HEK293 (cell line): ENCODE results near the gene CYTH3.

Experiments used
- IKZF3 ChIP-seq: fragments of 450-650 bp; IDR thresholded peaks from 2 replicates; pipeline ENCODE4 v1.5.0; 2018; ENCODE audit warnings: missing biosample characterization, mild to moderate bottlenecking, missing genetic modification characterization, moderate library complexity
- SETDB1 ChIP-seq: IDR thresholded peaks from one replicate; pipeline ENCODE4 v1.6.1; 2017; ENCODE audit warnings: mild to moderate bottlenecking, low read length, moderate library complexity, mixed read lengths; ENCODE audit not compliant: insufficient read length
- SP7 ChIP-seq: fragments of 450-650 bp; formaldehyde crosslinking; IDR thresholded peaks from 2 replicates; pipeline ENCODE4 v1.5.1; 2016; ENCODE audit warnings: missing biosample characterization, missing genetic modification characterization
- YY1 ChIP-seq: fragments of 450-650 bp; formaldehyde crosslinking; IDR thresholded peaks from 2 replicates; pipeline ENCODE4 v1.5.1; 2018; ENCODE audit warnings: missing biosample characterization, missing genetic modification characterization
- ZFP37 ChIP-seq: fragments of 450-650 bp; formaldehyde crosslinking; IDR thresholded peaks from 2 replicates; pipeline ENCODE4 v1.5.1; 2016; ENCODE audit warnings: missing biosample characterization, missing genetic modification characterization
- ZNF184 ChIP-seq: fragments of 450-650 bp; IDR thresholded peaks from 2 replicates; pipeline ENCODE4 v1.5.1; 2018; ENCODE audit warnings: missing biosample characterization, mild to moderate bottlenecking, missing genetic modification characterization
- ZNF324 ChIP-seq: fragments of 450-650 bp; formaldehyde crosslinking; IDR thresholded peaks from 2 replicates; pipeline ENCODE4 v1.5.1; 2016; ENCODE audit warnings: missing biosample characterization, missing genetic modification characterization
- ZNF521 ChIP-seq: fragments of 450-650 bp; formaldehyde crosslinking; IDR thresholded peaks from 2 replicates; pipeline ENCODE4 v1.5.1; 2017; ENCODE audit warnings: missing biosample characterization, mild to moderate bottlenecking, missing genetic modification characterization
- ZNF596 ChIP-seq: fragments of 450-650 bp; IDR thresholded peaks from 2 replicates; pipeline ENCODE4 v1.5.0; 2018; ENCODE audit warnings: missing biosample characterization, mild to moderate bottlenecking, missing genetic modification characterization, moderate library complexity
- ZSCAN23 ChIP-seq: fragments of 450-650 bp; formaldehyde crosslinking; IDR thresholded peaks from 2 replicates; pipeline ENCODE4 v1.5.1; 2016; ENCODE audit warnings: missing biosample characterization, missing genetic modification characterization
- TF ChIP-seq, protein P1 (sequence below): fragments of 450-650 bp; formaldehyde crosslinking; IDR thresholded peaks from 2 replicates; pipeline ENCODE4 v1.5.1; 2016; ENCODE audit warnings: missing biosample characterization, missing genetic modification characterization
- TF ChIP-seq, protein P2 (sequence below): fragments of 450-650 bp; IDR thresholded peaks from 2 replicates; pipeline ENCODE4 v1.5.1; 2018; ENCODE audit warnings: missing biosample characterization, mild to moderate bottlenecking, missing genetic modification characterization
- TF ChIP-seq, protein P3 (sequence below): fragments of 450-650 bp; formaldehyde crosslinking; IDR thresholded peaks from 2 replicates; pipeline ENCODE4 v1.5.1; 2016; ENCODE audit warnings: missing biosample characterization, missing genetic modification characterization

GRCh38 chr7:6266699-6267098 is 5.7 kb downstream of the CYTH3 start:
- no peak for TF ChIP-seq ZNF324 (tag by site-specific recombination)
- TF ChIP-seq YY1 (tag by site-specific recombination), result no peak
- peak; percentile 27 for TF ChIP-seq SETDB1
- no peak for TF ChIP-seq ZSCAN23 (tag by site-specific recombination)
- TF ChIP-seq, protein P1, sequence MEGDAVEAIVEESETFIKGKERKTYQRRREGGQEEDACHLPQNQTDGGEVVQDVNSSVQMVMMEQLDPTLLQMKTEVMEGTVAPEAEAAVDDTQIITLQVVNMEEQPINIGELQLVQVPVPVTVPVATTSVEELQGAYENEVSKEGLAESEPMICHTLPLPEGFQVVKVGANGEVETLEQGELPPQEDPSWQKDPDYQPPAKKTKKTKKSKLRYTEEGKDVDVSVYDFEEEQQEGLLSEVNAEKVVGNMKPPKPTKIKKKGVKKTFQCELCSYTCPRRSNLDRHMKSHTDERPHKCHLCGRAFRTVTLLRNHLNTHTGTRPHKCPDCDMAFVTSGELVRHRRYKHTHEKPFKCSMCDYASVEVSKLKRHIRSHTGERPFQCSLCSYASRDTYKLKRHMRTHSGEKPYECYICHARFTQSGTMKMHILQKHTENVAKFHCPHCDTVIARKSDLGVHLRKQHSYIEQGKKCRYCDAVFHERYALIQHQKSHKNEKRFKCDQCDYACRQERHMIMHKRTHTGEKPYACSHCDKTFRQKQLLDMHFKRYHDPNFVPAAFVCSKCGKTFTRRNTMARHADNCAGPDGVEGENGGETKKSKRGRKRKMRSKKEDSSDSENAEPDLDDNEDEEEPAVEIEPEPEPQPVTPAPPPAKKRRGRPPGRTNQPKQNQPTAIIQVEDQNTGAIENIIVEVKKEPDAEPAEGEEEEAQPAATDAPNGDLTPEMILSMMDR, result no peak
- TF ChIP-seq ZNF596 (tag by site-specific recombination), result no peak
- TF ChIP-seq, protein P2, sequence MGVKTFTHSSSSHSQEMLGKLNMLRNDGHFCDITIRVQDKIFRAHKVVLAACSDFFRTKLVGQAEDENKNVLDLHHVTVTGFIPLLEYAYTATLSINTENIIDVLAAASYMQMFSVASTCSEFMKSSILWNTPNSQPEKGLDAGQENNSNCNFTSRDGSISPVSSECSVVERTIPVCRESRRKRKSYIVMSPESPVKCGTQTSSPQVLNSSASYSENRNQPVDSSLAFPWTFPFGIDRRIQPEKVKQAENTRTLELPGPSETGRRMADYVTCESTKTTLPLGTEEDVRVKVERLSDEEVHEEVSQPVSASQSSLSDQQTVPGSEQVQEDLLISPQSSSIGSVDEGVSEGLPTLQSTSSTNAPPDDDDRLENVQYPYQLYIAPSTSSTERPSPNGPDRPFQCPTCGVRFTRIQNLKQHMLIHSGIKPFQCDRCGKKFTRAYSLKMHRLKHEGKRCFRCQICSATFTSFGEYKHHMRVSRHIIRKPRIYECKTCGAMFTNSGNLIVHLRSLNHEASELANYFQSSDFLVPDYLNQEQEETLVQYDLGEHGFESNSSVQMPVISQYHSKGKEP (tag by site-specific recombination), result no peak
- TF ChIP-seq, protein P3, sequence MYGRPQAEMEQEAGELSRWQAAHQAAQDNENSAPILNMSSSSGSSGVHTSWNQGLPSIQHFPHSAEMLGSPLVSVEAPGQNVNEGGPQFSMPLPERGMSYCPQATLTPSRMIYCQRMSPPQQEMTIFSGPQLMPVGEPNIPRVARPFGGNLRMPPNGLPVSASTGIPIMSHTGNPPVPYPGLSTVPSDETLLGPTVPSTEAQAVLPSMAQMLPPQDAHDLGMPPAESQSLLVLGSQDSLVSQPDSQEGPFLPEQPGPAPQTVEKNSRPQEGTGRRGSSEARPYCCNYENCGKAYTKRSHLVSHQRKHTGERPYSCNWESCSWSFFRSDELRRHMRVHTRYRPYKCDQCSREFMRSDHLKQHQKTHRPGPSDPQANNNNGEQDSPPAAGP (tag by site-specific recombination), result no peak
- no peak for TF ChIP-seq ZNF521
- TF ChIP-seq ZFP37, result no peak
- TF ChIP-seq ZNF184 (tag by site-specific recombination), result no peak
- no peak for TF ChIP-seq IKZF3
- TF ChIP-seq SP7 (tag by site-specific recombination), result no peak
